K562 (cell line): ENCODE measurements around the gene MEF2D. TPM values are rescaled to one million over a fixed set of nuclear protein-coding genes. Genes with fewer than 3 reads are reported as not detected.

Experiments used
- ELK1 ChIP-seq: sonication (generic); formaldehyde crosslinking; IDR thresholded peaks from 2 replicates; pipeline ENCODE4 v1.8.1; 2022; ENCODE audit warnings: missing genetic modification reagents
- ETS2 ChIP-seq: IDR thresholded peaks from 2 replicates; pipeline ENCODE4 v1.6.1; 2016; ENCODE audit warnings: borderline replicate concordance, missing genetic modification characterization, mild to moderate bottlenecking, moderate library complexity, missing compliant biosample characterization; ENCODE audit not compliant: poor library complexity, severe bottlenecking
- ETV6 ChIP-seq, 3 experiments: fragments of 150-350 bp in 1 of 3; sonication (generic) in 1 of 3; formaldehyde crosslinking in 1 of 3; IDR thresholded peaks; 2 replicates each; pipeline versions ENCODE4 v1.6.1 to v1.8.0; 2014 to 2022; ENCODE audit warnings: borderline replicate concordance in 2 of 3, low read depth in 2 of 3, antibody characterized with exemption in 1 of 3, low read length in 1 of 3, mild to moderate bottlenecking in 1 of 3, missing genetic modification reagents in 1 of 3
- HMG20B ChIP-seq: fragments of 250-450 bp; sonication (Bioruptor Pico); IDR thresholded peaks from 2 replicates; pipeline ENCODE4 v1.5.0; 2021; ENCODE audit warnings: mild to moderate bottlenecking
- RBFOX2 ChIP-seq: fragments of 200-400 bp; formaldehyde crosslinking; IDR thresholded peaks from 2 replicates; pipeline ENCODE4 v1.6.1; 2017; ENCODE audit warnings: low read depth, mild to moderate bottlenecking, low read length, moderate library complexity
- RBM34 ChIP-seq: fragments of 200-400 bp; formaldehyde crosslinking; IDR thresholded peaks from 2 replicates; pipeline ENCODE4 v1.6.1; 2018; ENCODE audit warnings: low read length, borderline replicate concordance; ENCODE audit not compliant: insufficient read depth
- SPI1 ChIP-seq: IDR thresholded peaks from 2 replicates; pipeline ENCODE4 v1.6.1; 2011; ENCODE audit warnings: low read depth, low read length, control low read depth, borderline replicate concordance
- THAP12 ChIP-seq: fragments of 250-450 bp; sonication (Bioruptor Pico); IDR thresholded peaks from 2 replicates; pipeline ENCODE4 v1.9.0; 2021; ENCODE audit warnings: mild to moderate bottlenecking, inconsistent platforms
- USF1 ChIP-seq: sonication (generic); formaldehyde crosslinking; IDR thresholded peaks from 2 replicates; pipeline ENCODE4 v1.9.0; 2022; ENCODE audit warnings: mild to moderate bottlenecking, missing genetic modification reagents
- ZNF23 ChIP-seq: fragments of 250-450 bp; sonication (Bioruptor Pico); IDR thresholded peaks from 2 replicates; pipeline ENCODE4 v1.4.0; 2020; ENCODE audit warnings: mild to moderate bottlenecking
- ZNF354B ChIP-seq: fragments of 250-450 bp; sonication (Bioruptor Pico); IDR thresholded peaks from 2 replicates; pipeline ENCODE4 v1.4.0; 2020
- ZNF407 ChIP-seq: fragments of 450-650 bp; IDR thresholded peaks from 2 replicates; pipeline ENCODE4 v1.6.1; 2016; ENCODE audit warnings: low read depth
- ZNF561 ChIP-seq: fragments of 450-650 bp; formaldehyde crosslinking; conservative IDR thresholded peaks from 2 replicates; pipeline ENCODE4 v1.4.0; 2020; ENCODE audit warnings: mild to moderate bottlenecking, moderate library complexity
- ZNF717 ChIP-seq: fragments of 250-450 bp; sonication (Bioruptor Pico); IDR thresholded peaks from 2 replicates; pipeline ENCODE4 v1.5.0; 2021
- polyA plus RNA-seq, 8 experiments: library from polyadenylated mRNA; depleted of rRNA in 4 of 8; stranded (reverse) in 5 of 8; unstranded in 3 of 8; fragments of >200 nt; fragmentation: Nextera tagmentation in 2 of 8; fragmentation: Illumina TruSeq in 1 of 8; extraction: Ambion mirVana in 2 of 8; extraction: Trizol in 1 of 8; gene quantifications; 2 replicates each; pipeline versions ENCODE4 v1.2.1 to v1.2.3, GENCODE V29; 2011 to 2014; ENCODE audit warnings: inconsistent platforms in 1 of 8, missing spikeins in 1 of 8
- total RNA-seq, 7 experiments: library from RNA; depleted of rRNA in 6 of 7; stranded (reverse); fragments of >200 nt in 6 of 7; fragmentation: Illumina TruSeq in 2 of 7; extraction: Trizol in 2 of 7; gene quantifications; 2 replicates each; pipeline versions ENCODE4 v1.2.1 to v1.2.3, GENCODE V29; 2011 to 2021; ENCODE audit warnings: low replicate concordance in 1 of 7

Gene MEF2D
- total and polyA plus RNA-seq, 9 of the 15 experiments (the other 6 are each of a cell fraction or from before 2014, with no cell fraction given): 0.10 to 19.5 (median 2.6) TPM

GRCh38 chr1:156421062-156421938 is 79.3 kb downstream of the MEF2D start (continued):
- TF ChIP-seq ELK1 (CRISPR knock-in tag) (no peak), ETV6 (IDR thresholded peaks at IDR 0.05; ENCODE audit: borderline replicate concordance in 1 of 2, low read depth in 2 of 2, low read length in 1 of 2) (no peak), ETV6 (CRISPR knock-in tag; IDR thresholded peaks at IDR 0.05; ENCODE audit: borderline replicate concordance) (peak; percentile 35; the same call in 1 of the 2 replicates), USF1 (no peak), HMG20B (no peak), THAP12 (no peak), RBM34 (no peak), ZNF354B (no peak), ETS2 (tag) (no peak), ZNF407 (no peak), ZNF561 (no peak), RBFOX2 (peak; percentile 84), ZNF717 (CRISPR knock-in tag) (no peak), ZNF23 (CRISPR knock-in tag) (no peak), SPI1 (no peak)
